ENCODE measurements around the gene OAS2. TPM values are rescaled to one million over a fixed set of nuclear protein-coding genes. Genes with fewer than 3 reads are reported as not detected.
"Not testable (repeated sequence)": the region's sequence is repeated elsewhere in the genome, so short reads cannot be mapped to it uniquely, and the experiment has no call there.

The OAS2 gene
- total RNA-seq, 1 experiment from 2014 or later = 0.25 TPM

DNA sequence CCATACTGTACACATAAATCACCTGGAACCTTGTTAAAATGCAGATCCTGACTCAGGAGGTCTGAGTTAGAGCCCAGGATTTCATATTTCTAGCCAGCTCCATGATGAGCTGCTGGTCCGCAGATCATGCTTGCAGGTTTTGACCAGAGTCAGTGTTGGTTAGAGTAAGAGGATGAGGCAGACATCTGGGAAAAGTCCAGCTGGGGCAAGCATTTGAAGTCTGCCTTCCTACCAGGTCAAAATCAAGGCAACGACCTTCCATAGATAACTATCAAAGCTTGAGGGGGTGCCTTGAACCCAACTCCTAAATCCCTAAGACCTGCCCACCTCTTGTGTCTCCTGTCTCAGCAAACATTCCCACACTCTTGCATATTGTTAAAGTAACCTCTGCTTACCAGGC lies 9.2 kb downstream of the OAS2 start:
- CTCF ChIA-PET = no interaction called here
- Mint-ChIP-seq H3K36me3 (ENCODE audit: insufficient read depth, unreplicated experiment) (no peaks in the 10 kb centered on the region), H3K4me3 (ENCODE audit: unreplicated experiment) (no peak overlapping the region), H3K4me1 (ENCODE audit: low read depth, unreplicated experiment) (peaks cover 6% of the 10 kb centered on the region), H3K9me3 (ENCODE audit: unreplicated experiment) (peaks cover 57% of the 10 kb centered on the region), H3K27me3 (ENCODE audit: insufficient read depth, unreplicated experiment) (peaks cover 5% of the 10 kb centered on the region), H3K27ac (ENCODE audit: unreplicated experiment) (no peak overlapping the region)
- no TSS peak for BruUV-seq (replicated peaks)
- Histone ChIP-seq H3K36me3 (ENCODE audit: control insufficient read depth, insufficient read depth, low read length) (no peaks in the 10 kb centered on the region), H3K4me3 (ENCODE audit: low read depth, low read length) (no peak overlapping the region), H3K9me3 (peaks cover 23% of the 10 kb centered on the region), H3K27me3 (replicated peaks; ENCODE audit: control insufficient read depth, insufficient read depth, low read length) (no peaks in the 10 kb centered on the region), H3K4me1 (no peaks in the 10 kb centered on the region)
- TF ChIP-seq, protein P1, sequence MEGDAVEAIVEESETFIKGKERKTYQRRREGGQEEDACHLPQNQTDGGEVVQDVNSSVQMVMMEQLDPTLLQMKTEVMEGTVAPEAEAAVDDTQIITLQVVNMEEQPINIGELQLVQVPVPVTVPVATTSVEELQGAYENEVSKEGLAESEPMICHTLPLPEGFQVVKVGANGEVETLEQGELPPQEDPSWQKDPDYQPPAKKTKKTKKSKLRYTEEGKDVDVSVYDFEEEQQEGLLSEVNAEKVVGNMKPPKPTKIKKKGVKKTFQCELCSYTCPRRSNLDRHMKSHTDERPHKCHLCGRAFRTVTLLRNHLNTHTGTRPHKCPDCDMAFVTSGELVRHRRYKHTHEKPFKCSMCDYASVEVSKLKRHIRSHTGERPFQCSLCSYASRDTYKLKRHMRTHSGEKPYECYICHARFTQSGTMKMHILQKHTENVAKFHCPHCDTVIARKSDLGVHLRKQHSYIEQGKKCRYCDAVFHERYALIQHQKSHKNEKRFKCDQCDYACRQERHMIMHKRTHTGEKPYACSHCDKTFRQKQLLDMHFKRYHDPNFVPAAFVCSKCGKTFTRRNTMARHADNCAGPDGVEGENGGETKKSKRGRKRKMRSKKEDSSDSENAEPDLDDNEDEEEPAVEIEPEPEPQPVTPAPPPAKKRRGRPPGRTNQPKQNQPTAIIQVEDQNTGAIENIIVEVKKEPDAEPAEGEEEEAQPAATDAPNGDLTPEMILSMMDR (IDR thresholded peaks at IDR 0.05; ENCODE audit: insufficient read depth in 1 of 2, low read depth in 1 of 2, low read length in 1 of 2, severe bottlenecking in 1 of 2, unreplicated experiment in 1 of 2) = no peak
- POLR2A ChIA-PET = no interaction called here
- intact Hi-C loops (cut with micrococcal nuclease; ENCODE audit: unreplicated experiment) = no loop called here
- DNase-seq = no peak

- Histone ChIP-seq H3K4me1 (no peaks in the 10 kb centered on the region), H3K4me3 (ENCODE audit: low read depth, low read length) (no peak overlapping the region), H3K27me3 (replicated peaks; ENCODE audit: control insufficient read depth, insufficient read depth, low read length) (no peaks in the 10 kb centered on the region), H3K9me3 (peaks cover 28% of the 10 kb centered on the region), H3K36me3 (ENCODE audit: control insufficient read depth, insufficient read depth, low read length) (no peaks in the 10 kb centered on the region)
- no peak for DNase-seq
- H3K9me3 Mint-ChIP-seq (ENCODE audit: unreplicated experiment) = peaks cover 51% of the 10 kb centered on the region
- intact Hi-C loops (cut with micrococcal nuclease; ENCODE audit: unreplicated experiment) = no loop called here
- no TSS peak for BruUV-seq (replicated peaks)
- H3K4me1 Mint-ChIP-seq (ENCODE audit: low read depth, unreplicated experiment) = peaks cover 6% of the 10 kb centered on the region
- CTCF ChIA-PET = no interaction called here
- POLR2A ChIA-PET = no interaction called here
- no peaks in the 10 kb centered on the region for H3K36me3 Mint-ChIP-seq (ENCODE audit: insufficient read depth, unreplicated experiment)
- no peak overlapping the region for H3K4me3 Mint-ChIP-seq (ENCODE audit: unreplicated experiment)
- H3K27ac Mint-ChIP-seq (ENCODE audit: unreplicated experiment) = no peak overlapping the region
- H3K27me3 Mint-ChIP-seq (ENCODE audit: insufficient read depth, unreplicated experiment) = peaks cover 5% of the 10 kb centered on the region
- TF ChIP-seq, protein P1 (IDR thresholded peaks at IDR 0.05; ENCODE audit: insufficient read depth in 1 of 2, low read depth in 1 of 2, low read length in 1 of 2, severe bottlenecking in 1 of 2, unreplicated experiment in 1 of 2) = no peak
These were observed 9.9 kb downstream of the OAS2 start for GRCh38 chr12:112988224-112988623.

- BruUV-seq (replicated peaks); H3K27ac Mint-ChIP-seq (ENCODE audit: unreplicated experiment); intact Hi-C loops (cut with micrococcal nuclease; ENCODE audit: unreplicated experiment): not testable (repeated sequence)
These were observed 10.6 kb downstream of the OAS2 start for GRCh38 chr12:112988823-112989385.

More at GRCh38 chr12:112988823-112989385, 10.6 kb downstream of the OAS2 start:
- H3K36me3 ChIP-seq (ENCODE audit: control insufficient read depth, insufficient read depth, low read length); POLR2A ChIA-PET; DNase-seq; H3K4me3 Mint-ChIP-seq (ENCODE audit: unreplicated experiment); H3K4me1 ChIP-seq; H3K4me3 ChIP-seq (ENCODE audit: low read depth, low read length); H3K27me3 ChIP-seq (replicated peaks; ENCODE audit: control insufficient read depth, insufficient read depth, low read length); H3K36me3 Mint-ChIP-seq (ENCODE audit: insufficient read depth, unreplicated experiment); H3K4me1 Mint-ChIP-seq (ENCODE audit: low read depth, unreplicated experiment); H3K27me3 Mint-ChIP-seq (ENCODE audit: insufficient read depth, unreplicated experiment): not testable (repeated sequence)
- CTCF ChIA-PET = interaction anchor here (0.6 kb wide), 1 partner anchor 98 kb away, joined by 3 read pairs; no protein-coding TSS in a partner anchor
- H3K9me3 ChIP-seq = peaks cover 28% of the 10 kb centered on the region
- H3K9me3 Mint-ChIP-seq (ENCODE audit: unreplicated experiment) = peaks cover 45% of the 10 kb centered on the region
